ENCODE results near the gene MUC6.

The MUC6 gene

GRCh38 chr11:996681-997080 lies 39.8 kb downstream of the MUC6 start:
- TF ChIP-seq ARNTL (CRISPR knock-in tag; IDR thresholded peaks at IDR 0.05; ENCODE audit: borderline replicate concordance, low read depth) (no peak), PATZ1 (CRISPR knock-in tag; IDR thresholded peaks at IDR 0.05; ENCODE audit: borderline replicate concordance) (no peak), BACH2 (CRISPR knock-in tag; IDR thresholded peaks at IDR 0.05; ENCODE audit: borderline replicate concordance) (no peak), PPARA (CRISPR knock-in tag; IDR thresholded peaks at IDR 0.05; ENCODE audit: borderline replicate concordance) (no peak), GLIS3 (CRISPR knock-in tag; IDR thresholded peaks at IDR 0.05) (no peak), ISL1 (CRISPR knock-in tag; IDR thresholded peaks at IDR 0.05) (no peak), ZNF565 (CRISPR knock-in tag; conservative IDR thresholded peaks at IDR 0.05; ENCODE audit: low read depth) (no peak), TSHZ2 (CRISPR knock-in tag; IDR thresholded peaks at IDR 0.05) (no peak), ZNF8 (CRISPR knock-in tag; IDR thresholded peaks at IDR 0.05) (no peak), CSDC2 (CRISPR knock-in tag; IDR thresholded peaks at IDR 0.05) (no peak), TOX (CRISPR knock-in tag; IDR thresholded peaks at IDR 0.05; ENCODE audit: borderline replicate concordance) (no peak), ZC3H10 (CRISPR knock-in tag; IDR thresholded peaks at IDR 0.05) (no peak), RARB (CRISPR knock-in tag; IDR thresholded peaks at IDR 0.05) (no peak), ZNF70 (CRISPR knock-in tag; IDR thresholded peaks at IDR 0.05) (no peak), ESRRG (CRISPR knock-in tag; IDR thresholded peaks at IDR 0.05) (no peak), CSRNP3 (CRISPR knock-in tag; IDR thresholded peaks at IDR 0.05) (no peak), ZFP3 (CRISPR knock-in tag; IDR thresholded peaks at IDR 0.05) (no peak), ZFP30 (CRISPR knock-in tag; IDR thresholded peaks at IDR 0.05) (no peak), POU6F1 (CRISPR knock-in tag; IDR thresholded peaks at IDR 0.05; ENCODE audit: borderline replicate concordance, low read depth) (no peak), TCF4 (CRISPR knock-in tag; IDR thresholded peaks at IDR 0.05; ENCODE audit: borderline replicate concordance) (no peak)
- ATAC-seq: no peak

- no peak for ATAC-seq
- no peak for TF ChIP-seq OSR1 (CRISPR knock-in tag; IDR thresholded peaks at IDR 0.05)
- TF ChIP-seq PPARA (CRISPR knock-in tag; IDR thresholded peaks at IDR 0.05; ENCODE audit: borderline replicate concordance): no peak
- TF ChIP-seq PATZ1 (CRISPR knock-in tag; IDR thresholded peaks at IDR 0.05; ENCODE audit: borderline replicate concordance): no peak
- TF ChIP-seq SNAI2 (CRISPR knock-in tag; IDR thresholded peaks at IDR 0.05): no peak
- no peak for TF ChIP-seq CSRNP3 (CRISPR knock-in tag; IDR thresholded peaks at IDR 0.05)
- no peak for TF ChIP-seq ZC3H10 (CRISPR knock-in tag; IDR thresholded peaks at IDR 0.05)
- no peak for TF ChIP-seq ZNF70 (CRISPR knock-in tag; IDR thresholded peaks at IDR 0.05)
- TF ChIP-seq POU6F1 (CRISPR knock-in tag; IDR thresholded peaks at IDR 0.05; ENCODE audit: borderline replicate concordance, low read depth): no peak
- TF ChIP-seq CREB5 (CRISPR knock-in tag; IDR thresholded peaks at IDR 0.05; ENCODE audit: low read depth): no peak
- TF ChIP-seq RARB (CRISPR knock-in tag; IDR thresholded peaks at IDR 0.05): no peak
Observed at GRCh38 chr11:995752-996420, 40.6 kb downstream of the MUC6 start.

Data from SK-N-SH treated with all-trans-retinoic acid at 6 μM for 48 hours (cell line).